ENCODE results near the gene DVL1. TPM values are rescaled to one million over a fixed set of nuclear protein-coding genes. Genes with fewer than 3 reads are reported as not detected.

The DVL1 gene
- total and polyA plus RNA-seq, 9 of the 15 experiments (the other 6 are each of a cell fraction or from before 2014, with no cell fraction given) = 0.62 to 135 (median 24.3) TPM

DNA sequence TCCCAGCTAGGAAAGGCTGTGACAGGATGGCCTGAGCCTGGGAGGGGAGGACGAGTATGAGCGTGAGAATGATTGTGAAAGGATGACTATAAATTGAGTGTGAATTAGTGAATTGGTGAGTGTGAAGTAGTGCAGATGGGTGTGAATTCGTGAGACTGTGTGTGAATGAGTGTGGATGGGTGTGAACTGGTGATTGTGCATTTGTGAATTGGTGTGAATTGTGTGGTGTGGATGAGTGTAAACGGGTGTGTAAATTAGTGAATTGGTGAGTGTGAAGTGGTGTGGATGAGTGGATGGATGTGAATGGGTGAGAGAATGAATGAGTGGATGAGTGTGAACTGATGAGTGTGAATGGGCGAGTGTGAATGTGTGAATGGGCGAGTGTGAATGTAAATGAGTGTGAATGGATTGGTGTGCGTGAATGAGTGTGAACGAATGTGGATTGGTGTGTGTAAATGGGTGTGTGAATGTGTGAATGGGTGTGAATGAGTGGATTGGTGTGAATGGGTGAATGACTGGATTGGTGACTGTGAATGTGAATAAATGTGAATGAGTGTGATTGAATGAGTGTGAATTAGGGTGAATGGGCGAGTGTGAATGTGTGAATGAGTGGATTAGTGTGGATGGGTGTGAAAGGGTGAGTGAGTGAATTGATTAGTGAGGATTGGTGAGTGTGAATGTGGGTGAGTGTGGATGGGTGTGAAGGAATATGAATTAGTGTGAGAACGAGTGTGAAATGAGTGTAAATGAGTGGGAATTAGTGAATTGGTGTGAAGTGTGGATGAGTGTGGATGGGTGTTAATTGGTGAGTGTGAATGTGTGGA lies 16.9 kb upstream of the DVL1 start (continued):
- TF ChIP-seq, protein P1, sequence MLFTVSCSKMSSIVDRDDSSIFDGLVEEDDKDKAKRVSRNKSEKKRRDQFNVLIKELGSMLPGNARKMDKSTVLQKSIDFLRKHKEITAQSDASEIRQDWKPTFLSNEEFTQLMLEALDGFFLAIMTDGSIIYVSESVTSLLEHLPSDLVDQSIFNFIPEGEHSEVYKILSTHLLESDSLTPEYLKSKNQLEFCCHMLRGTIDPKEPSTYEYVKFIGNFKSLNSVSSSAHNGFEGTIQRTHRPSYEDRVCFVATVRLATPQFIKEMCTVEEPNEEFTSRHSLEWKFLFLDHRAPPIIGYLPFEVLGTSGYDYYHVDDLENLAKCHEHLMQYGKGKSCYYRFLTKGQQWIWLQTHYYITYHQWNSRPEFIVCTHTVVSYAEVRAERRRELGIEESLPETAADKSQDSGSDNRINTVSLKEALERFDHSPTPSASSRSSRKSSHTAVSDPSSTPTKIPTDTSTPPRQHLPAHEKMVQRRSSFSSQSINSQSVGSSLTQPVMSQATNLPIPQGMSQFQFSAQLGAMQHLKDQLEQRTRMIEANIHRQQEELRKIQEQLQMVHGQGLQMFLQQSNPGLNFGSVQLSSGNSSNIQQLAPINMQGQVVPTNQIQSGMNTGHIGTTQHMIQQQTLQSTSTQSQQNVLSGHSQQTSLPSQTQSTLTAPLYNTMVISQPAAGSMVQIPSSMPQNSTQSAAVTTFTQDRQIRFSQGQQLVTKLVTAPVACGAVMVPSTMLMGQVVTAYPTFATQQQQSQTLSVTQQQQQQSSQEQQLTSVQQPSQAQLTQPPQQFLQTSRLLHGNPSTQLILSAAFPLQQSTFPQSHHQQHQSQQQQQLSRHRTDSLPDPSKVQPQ (CRISPR knock-in tag; IDR thresholded peaks at IDR 0.05; ENCODE audit: borderline replicate concordance) = no peak
- TF ChIP-seq HBP1 (CRISPR knock-in tag; IDR thresholded peaks at IDR 0.05) (0 out of 2 replicates have a peak, but pooled peaks have one; percentile 4), TSHZ1 (CRISPR knock-in tag; IDR thresholded peaks at IDR 0.05) (no peak), ATF1 (CRISPR knock-in tag; IDR thresholded peaks at IDR 0.05) (no peak), ATF1 (tag; IDR thresholded peaks at IDR 0.05) (no peak), ZBTB43 (CRISPR knock-in tag; IDR thresholded peaks at IDR 0.05) (peak; percentile 100), MED1 (CRISPR knock-in tag; IDR thresholded peaks at IDR 0.05; ENCODE audit: borderline replicate concordance) (no peak)
